DMS53 (cell line): ENCODE results near the gene PTPN4.
"Not testable (repeated sequence)": the region's sequence is repeated elsewhere in the genome, so short reads cannot be mapped to it uniquely, and the experiment has no call there.

ENCODE experiments used
- DNase-seq: peaks from one replicate; lab custom pipeline; 2025; lab: John Stamatoyannopoulos, UW

Gene PTPN4

GRCh38 chr2:119804409-119804808 is 44.7 kb downstream of the PTPN4 start:
- DNase-seq, result not testable (repeated sequence)

GRCh38 chr2:119808516-119809147 is 48.9 kb downstream of the PTPN4 start:
- no peak for DNase-seq

GRCh38 chr2:119809339-119810048 is 49.8 kb downstream of the PTPN4 start:
- DNase-seq, result peak; percentile 83

GRCh38 chr2:119810049-119810630 is 50.4 kb downstream of the PTPN4 start:
- DNase-seq, result peak; percentile 69

GRCh38 chr2:119814216-119814615 is 54.5 kb downstream of the PTPN4 start:
- DNase-seq, result no peak

GRCh38 chr2:119818792-119819191 is 59.1 kb downstream of the PTPN4 start:
- DNase-seq, result no peak

- no peak for DNase-seq
Measured at GRCh38 chr2:119819846-119820245, 60.1 kb downstream of the PTPN4 start.

GRCh38 chr2:119820275-119820674 is 60.6 kb downstream of the PTPN4 start:
- DNase-seq, result no peak

- DNase-seq, result no peak
Measured at GRCh38 chr2:119821266-119821665, 61.5 kb downstream of the PTPN4 start.

- DNase-seq, result peak; percentile 56
Measured at GRCh38 chr2:119823734-119824334, 64.1 kb downstream of the PTPN4 start.

GRCh38 chr2:119826370-119826961 is 66.7 kb downstream of the PTPN4 start:
- DNase-seq, result peak; percentile 66

- peak; percentile 19 for DNase-seq
Measured at GRCh38 chr2:119827866-119828507, 68.3 kb downstream of the PTPN4 start.

GRCh38 chr2:119836455-119837142 is 76.9 kb downstream of the PTPN4 start:
- DNase-seq, result no peak

GRCh38 chr2:119837350-119837749 is 77.6 kb downstream of the PTPN4 start:
- DNase-seq, result no peak

GRCh38 chr2:119837759-119838158 is 78.0 kb downstream of the PTPN4 start:
- DNase-seq, result peak; percentile 42

- peak; percentile 80 for DNase-seq
Measured at GRCh38 chr2:119838179-119838578, 78.5 kb downstream of the PTPN4 start.

GRCh38 chr2:119841550-119841949 is 81.8 kb downstream of the PTPN4 start:
- DNase-seq, result no peak

GRCh38 chr2:119846021-119846420 is 86.3 kb downstream of the PTPN4 start:
- peak; percentile 69 for DNase-seq

- DNase-seq, result no peak
Measured at GRCh38 chr2:119849838-119850565, 90.3 kb downstream of the PTPN4 start.

- peak; percentile 14 for DNase-seq
Measured at GRCh38 chr2:119852214-119852613, 92.5 kb downstream of the PTPN4 start.
